ENCODE data around the gene PELI3. TPM values are rescaled to one million over a fixed set of nuclear protein-coding genes. Genes with fewer than 3 reads are reported as not detected.
A peak's percentile ranks its signal among the peaks of the same experiment; 100 is the strongest.

The PELI3 gene
- polyA plus RNA-seq, 1 experiment = 8.0 TPM

DNA sequence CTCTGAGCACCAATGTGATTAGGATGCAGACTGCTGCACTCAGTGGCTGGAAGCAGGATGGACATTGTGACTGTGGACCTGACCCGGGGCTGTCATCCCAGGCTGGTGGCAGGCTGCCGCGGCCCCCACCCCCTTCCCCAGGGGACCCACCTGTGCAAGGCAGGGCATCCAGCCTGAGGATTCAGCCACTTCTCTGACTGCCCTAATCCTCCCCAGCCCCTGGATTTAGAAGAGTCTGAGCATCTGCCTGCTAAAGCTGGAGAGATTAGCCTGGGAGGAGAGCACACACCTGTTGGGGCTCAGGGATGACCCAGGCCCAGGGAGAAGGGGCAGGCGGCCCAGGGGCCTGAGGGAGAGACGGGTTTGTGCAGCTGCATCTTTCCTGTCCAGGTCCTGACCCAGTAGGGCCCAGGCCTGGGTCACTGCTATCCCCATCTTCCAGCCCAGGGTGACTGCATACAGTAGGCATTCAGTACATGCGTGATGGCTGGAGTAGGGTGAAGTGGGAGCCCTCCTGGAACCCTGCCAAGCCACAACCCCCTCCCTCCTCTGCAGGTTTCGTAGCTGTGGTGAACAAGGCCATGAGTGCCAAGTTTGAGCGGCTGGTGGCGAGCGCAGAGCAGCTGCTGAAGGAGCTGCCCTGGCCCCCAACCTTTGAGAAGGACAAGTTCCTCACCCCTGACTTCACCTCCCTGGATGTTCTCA, 25.6 kb downstream of the PELI3 start:
- H3K36me3 ChIP-seq (ENCODE audit: control insufficient read depth, insufficient read depth, low read length) = peaks cover 26% of the 10 kb centered on the region
- TF ChIP-seq, protein P1, sequence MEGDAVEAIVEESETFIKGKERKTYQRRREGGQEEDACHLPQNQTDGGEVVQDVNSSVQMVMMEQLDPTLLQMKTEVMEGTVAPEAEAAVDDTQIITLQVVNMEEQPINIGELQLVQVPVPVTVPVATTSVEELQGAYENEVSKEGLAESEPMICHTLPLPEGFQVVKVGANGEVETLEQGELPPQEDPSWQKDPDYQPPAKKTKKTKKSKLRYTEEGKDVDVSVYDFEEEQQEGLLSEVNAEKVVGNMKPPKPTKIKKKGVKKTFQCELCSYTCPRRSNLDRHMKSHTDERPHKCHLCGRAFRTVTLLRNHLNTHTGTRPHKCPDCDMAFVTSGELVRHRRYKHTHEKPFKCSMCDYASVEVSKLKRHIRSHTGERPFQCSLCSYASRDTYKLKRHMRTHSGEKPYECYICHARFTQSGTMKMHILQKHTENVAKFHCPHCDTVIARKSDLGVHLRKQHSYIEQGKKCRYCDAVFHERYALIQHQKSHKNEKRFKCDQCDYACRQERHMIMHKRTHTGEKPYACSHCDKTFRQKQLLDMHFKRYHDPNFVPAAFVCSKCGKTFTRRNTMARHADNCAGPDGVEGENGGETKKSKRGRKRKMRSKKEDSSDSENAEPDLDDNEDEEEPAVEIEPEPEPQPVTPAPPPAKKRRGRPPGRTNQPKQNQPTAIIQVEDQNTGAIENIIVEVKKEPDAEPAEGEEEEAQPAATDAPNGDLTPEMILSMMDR (IDR thresholded peaks at IDR 0.05; ENCODE audit: insufficient read depth, low read depth, low read length) = no peak
- POLR2A ChIA-PET = no interaction called here
- CTCF ChIA-PET = interaction anchor here (1.2 to 1.9 kb wide), 5 partner anchors 10 to 84 kb away, joined by 3 to 6 read pairs (median 4); partner anchors contain the start of genes ACTN3 and ZDHHC24
- no peak overlapping the region for H3K4me3 ChIP-seq (ENCODE audit: low read depth, low read length)
- no peaks in the 10 kb centered on the region for H3K27me3 ChIP-seq (ENCODE audit: control insufficient read depth, insufficient read depth, low read length)
- DNase-seq (ENCODE audit: low read depth) = no peak

DNA sequence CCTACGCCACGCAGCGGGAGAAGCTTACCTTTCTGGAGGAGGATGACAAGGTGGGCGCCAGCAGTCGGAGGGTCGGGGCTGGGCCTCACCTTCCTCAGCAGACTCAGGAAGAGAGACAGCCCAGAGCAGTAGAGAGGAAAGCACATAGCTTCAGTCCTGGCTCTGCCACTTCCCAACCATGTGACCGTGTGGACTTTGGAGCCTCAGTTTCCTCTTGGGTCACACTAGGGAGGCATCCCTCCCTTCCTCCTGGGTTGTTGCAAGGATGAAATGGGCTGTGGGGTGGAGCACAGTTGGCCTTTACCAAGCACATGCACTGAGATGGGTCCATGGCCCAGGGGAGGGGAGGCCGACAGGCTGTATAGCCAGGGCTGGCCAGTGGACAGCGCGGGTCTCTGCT, 26.4 kb downstream of the PELI3 start:
- peaks cover 24% of the 10 kb centered on the region for H3K36me3 ChIP-seq (ENCODE audit: control insufficient read depth, insufficient read depth, low read length)
- TF ChIP-seq, protein P1 (IDR thresholded peaks at IDR 0.05; ENCODE audit: insufficient read depth, low read depth, low read length) = no peak
- ChIA-PET CTCF (interaction anchor here (0.9 to 1.2 kb wide), 3 partner anchors 14 to 53 kb away, joined by 3 to 5 read pairs (median 3); partner anchors contain the start of genes ACTN3 and ZDHHC24), POLR2A (no interaction called here)
- H3K27me3 ChIP-seq (ENCODE audit: control insufficient read depth, insufficient read depth, low read length) = no peaks in the 10 kb centered on the region
- H3K4me3 ChIP-seq (ENCODE audit: low read depth, low read length) = no peak overlapping the region
- DNase-seq (ENCODE audit: low read depth) = no peak

DNA sequence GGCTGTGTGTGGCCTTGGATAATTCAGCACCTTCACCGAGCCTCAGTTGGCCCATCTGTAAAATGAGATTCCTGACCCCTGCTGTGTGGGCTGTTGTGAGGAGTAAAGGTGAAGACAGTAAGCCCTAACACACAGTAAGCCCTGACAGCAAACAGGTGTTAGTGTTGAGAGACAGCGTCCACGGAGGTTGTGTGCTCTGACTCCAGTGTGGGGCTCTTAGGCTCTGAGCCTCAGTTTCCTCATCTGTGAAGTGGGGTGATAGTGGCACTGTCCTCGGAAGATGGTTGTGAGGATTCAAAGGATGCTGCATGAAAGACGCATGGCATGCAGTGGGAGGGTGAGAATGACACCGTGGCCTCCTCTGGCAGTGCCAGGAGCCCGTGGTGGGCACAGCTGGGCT, 27.8 kb downstream of the PELI3 start:
- TF ChIP-seq, protein P1 (IDR thresholded peaks at IDR 0.05; ENCODE audit: insufficient read depth, low read depth, low read length) = no peak
- no peak overlapping the region for H3K4me3 ChIP-seq (ENCODE audit: low read depth, low read length)
- peaks cover 24% of the 10 kb centered on the region for H3K36me3 ChIP-seq (ENCODE audit: control insufficient read depth, insufficient read depth, low read length)
- POLR2A ChIA-PET = no interaction called here
- CTCF ChIA-PET = no interaction called here
- no peak for DNase-seq (ENCODE audit: low read depth)
- H3K27me3 ChIP-seq (ENCODE audit: control insufficient read depth, insufficient read depth, low read length) = no peaks in the 10 kb centered on the region

DNA sequence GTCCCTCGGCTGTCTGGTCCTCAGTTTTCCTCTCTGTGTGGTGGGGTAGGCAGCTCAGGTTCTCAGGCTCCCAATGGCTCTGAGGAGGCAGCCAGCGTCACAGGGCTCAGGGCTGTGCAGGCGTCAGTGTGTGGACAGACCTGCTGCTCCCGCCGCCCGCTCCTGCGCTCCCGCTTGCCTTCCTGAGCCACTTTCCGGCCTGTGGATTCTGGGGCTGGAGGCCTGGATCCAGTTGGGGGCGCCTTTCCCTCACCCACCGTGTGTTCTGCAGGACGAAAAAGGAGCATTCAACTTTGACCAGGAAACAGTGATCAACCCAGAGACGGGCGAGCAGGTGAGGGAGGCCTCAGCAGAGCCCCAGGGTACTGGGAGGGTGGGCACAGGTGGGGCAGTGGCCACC, 28.2 kb downstream of the PELI3 start:
- ChIA-PET POLR2A (no interaction called here), CTCF (interaction anchor here (0.7 kb wide), 1 partner anchor 1252 kb away, joined by 3 read pairs; no protein-coding TSS in a partner anchor)
- DNase-seq (ENCODE audit: low read depth) = no peak
- Histone ChIP-seq H3K36me3 (ENCODE audit: control insufficient read depth, insufficient read depth, low read length) (peaks cover 24% of the 10 kb centered on the region), H3K27me3 (ENCODE audit: control insufficient read depth, insufficient read depth, low read length) (no peaks in the 10 kb centered on the region), H3K4me3 (ENCODE audit: low read depth, low read length) (no peak overlapping the region)
- TF ChIP-seq, protein P1 (IDR thresholded peaks at IDR 0.05; ENCODE audit: insufficient read depth, low read depth, low read length) = no peak

DNA sequence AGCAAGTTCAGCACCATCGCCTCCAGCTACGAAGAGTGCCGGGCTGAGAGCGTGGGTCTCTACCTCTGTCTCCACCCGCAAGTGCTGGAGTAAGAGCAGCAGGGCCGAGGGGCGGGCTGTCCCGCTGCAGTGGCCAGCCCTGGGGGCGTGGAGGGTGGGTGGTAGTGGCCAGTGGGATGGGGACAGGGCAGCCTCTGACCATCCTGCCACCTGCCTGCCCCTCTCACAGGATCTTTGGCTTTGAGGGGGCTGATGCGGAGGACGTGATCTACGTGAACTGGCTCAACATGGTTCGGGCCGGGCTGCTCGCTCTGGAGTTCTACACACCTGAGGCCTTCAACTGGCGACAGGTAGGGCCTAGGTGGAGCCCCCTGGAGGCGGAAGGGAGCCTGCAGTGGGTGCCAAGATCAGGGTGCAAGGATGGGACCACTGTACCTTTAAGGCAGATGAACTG, 28.7 kb downstream of the PELI3 start:
- CTCF ChIA-PET = interaction anchor here (0.7 kb wide), 1 partner anchor 1252 kb away, joined by 3 read pairs; no protein-coding TSS in a partner anchor
- TF ChIP-seq, protein P1 (IDR thresholded peaks at IDR 0.05; ENCODE audit: insufficient read depth, low read depth, low read length) = peak; percentile 24; the same call in 1 of the 2 replicates
- Histone ChIP-seq H3K27me3 (ENCODE audit: control insufficient read depth, insufficient read depth, low read length) (no peaks in the 10 kb centered on the region), H3K36me3 (ENCODE audit: control insufficient read depth, insufficient read depth, low read length) (peaks cover 25% of the 10 kb centered on the region), H3K4me3 (ENCODE audit: low read depth, low read length) (no peak overlapping the region)
- no peak for DNase-seq (ENCODE audit: low read depth)
- POLR2A ChIA-PET = no interaction called here

All from BJ (cell line).